VCaP (cell line): ENCODE measurements around the gene RIBC2.
"Not testable (repeated sequence)": the region's sequence is repeated elsewhere in the genome, so short reads cannot be mapped to it uniquely, and the experiment has no call there.

Source experiments
- H3K27ac ChIP-seq: fragments of 450-650 bp; 2 replicates; pipeline ENCODE4 v1.5.1; 2017
- CTCF ChIP-seq: fragments of 450-650 bp; conservative IDR thresholded peaks from 2 replicates; pipeline ENCODE4 v1.5.1; 2017; ENCODE audit warnings: mild to moderate bottlenecking, moderate library complexity

RIBC2 gene

GRCh38 chr22:45444168-45444567, 30.7 kb downstream of the RIBC2 start:
- TF ChIP-seq CTCF, result no peak
- H3K27ac ChIP-seq, result no peak overlapping the region

GRCh38 chr22:45445031-45445710, 31.7 kb downstream of the RIBC2 start:
- TF ChIP-seq CTCF, result no peak
- no peak overlapping the region for H3K27ac ChIP-seq

GRCh38 chr22:45446216-45446615, 32.7 kb downstream of the RIBC2 start:
- no peak for TF ChIP-seq CTCF
- H3K27ac ChIP-seq, result no peak overlapping the region

DNA sequence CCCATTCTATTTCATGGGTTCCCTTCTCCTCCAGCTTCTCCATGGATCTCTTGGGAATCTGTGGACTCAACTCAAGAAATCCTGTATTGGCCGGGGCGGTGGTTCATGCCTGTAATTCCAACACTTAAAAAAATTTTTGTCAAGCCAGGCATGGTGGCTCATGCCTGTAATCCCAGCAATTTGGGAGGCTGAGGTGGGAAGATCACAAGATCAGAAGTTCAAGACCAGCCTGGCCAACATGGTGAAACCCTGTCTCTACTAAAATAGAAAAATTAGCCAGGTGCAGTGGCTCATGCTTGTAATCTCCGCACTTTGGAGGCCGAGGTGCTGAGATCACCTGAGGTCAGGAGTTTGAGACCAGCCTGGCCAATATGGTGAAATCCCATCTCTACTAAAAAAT, 34.1 kb downstream of the RIBC2 start:
- H3K27ac ChIP-seq, result not testable (repeated sequence)

DNA sequence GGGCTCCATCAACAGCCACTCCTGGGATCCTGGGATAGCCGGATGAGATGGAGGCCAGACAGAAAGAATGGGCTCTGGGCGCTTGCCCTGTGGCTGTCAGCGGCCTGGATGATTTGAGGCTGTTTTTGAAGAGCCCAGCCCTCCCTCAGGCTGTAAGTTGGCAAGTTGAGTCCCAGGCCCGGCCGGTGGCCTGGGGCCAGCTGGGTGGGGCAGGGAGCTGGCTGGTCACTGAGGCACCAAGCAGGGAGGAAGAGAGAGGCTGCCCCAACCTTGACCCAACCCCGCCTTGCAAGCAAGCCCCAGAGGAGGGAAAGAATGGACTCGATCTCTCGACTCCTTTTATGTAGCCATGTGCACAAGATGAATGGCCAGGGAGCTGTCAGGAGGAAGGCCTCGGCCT, 34.9 kb downstream of the RIBC2 start:
- TF ChIP-seq CTCF, result no peak

DNA sequence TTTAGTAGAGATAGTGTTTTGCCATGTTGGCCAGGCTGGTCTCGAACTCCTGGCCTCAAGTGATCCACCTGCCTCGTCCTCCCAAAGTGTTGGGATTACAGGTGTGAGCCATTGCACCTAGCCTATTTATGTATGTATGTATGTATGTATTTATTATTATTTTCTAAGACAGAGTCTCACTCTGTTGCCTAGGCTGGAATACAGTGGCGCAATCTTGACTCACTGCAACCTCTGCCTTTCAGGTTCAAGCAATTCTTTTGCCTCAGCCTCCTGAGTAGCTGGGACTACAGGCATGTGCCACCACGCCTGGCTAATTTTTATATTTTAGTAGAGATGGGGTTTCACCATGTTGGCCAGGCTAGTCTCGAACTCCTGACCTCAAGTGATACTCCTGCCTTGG, 35.9 kb downstream of the RIBC2 start:
- not testable (repeated sequence) for H3K27ac ChIP-seq

More for the DNA sequence above, 34.9 kb downstream of the RIBC2 start:
- H3K27ac ChIP-seq, result no peak overlapping the region

GRCh38 chr22:45450101-45450785, 36.8 kb downstream of the RIBC2 start:
- no peak overlapping the region for H3K27ac ChIP-seq

More at GRCh38 chr22:45450101-45450785, 36.8 kb downstream of the RIBC2 start:
- TF ChIP-seq CTCF, result no peak
